Measurements from ENCODE around the gene NTM.

DNA sequence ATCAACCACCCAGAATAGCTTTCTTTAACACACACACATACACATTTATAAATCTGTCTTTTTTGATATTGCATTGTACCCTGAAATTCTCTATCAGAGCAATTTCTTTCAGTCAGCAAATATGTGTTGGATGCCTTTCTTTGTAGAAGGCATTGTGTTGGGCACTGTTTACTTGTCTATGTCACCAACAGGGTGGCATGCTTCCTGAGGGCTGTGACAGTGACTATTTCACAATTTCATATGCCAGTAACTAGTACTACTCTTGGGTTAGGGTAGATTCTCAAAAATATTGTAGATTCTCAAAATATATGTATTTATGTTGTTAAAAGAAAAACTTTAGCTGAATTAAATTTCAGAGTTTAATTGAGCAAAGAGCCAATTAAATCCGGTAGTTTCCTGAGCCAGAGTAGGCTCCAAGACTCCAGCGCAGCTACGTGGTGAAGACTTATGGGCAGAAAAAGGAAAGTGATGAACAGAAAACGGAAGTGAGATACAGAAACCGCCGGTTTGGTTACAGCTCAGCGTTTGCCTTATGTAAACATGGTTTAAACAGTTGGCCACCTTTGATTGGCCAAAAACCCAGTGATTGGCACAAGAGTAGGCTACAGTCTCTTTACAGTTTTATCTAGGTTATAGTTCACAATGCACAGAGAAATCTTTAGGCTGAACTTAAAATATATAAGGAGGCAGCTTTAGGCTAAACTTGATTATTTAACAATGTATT, 723.3 kb downstream of the NTM start:
- no peak for TF ChIP-seq POLR2AphosphoS5 (IDR thresholded peaks at IDR 0.05; ENCODE audit: low read depth, low read length)
- TF ChIP-seq EZH2 (IDR thresholded peaks at IDR 0.05) = no peak
- TF ChIP-seq, protein P1, sequence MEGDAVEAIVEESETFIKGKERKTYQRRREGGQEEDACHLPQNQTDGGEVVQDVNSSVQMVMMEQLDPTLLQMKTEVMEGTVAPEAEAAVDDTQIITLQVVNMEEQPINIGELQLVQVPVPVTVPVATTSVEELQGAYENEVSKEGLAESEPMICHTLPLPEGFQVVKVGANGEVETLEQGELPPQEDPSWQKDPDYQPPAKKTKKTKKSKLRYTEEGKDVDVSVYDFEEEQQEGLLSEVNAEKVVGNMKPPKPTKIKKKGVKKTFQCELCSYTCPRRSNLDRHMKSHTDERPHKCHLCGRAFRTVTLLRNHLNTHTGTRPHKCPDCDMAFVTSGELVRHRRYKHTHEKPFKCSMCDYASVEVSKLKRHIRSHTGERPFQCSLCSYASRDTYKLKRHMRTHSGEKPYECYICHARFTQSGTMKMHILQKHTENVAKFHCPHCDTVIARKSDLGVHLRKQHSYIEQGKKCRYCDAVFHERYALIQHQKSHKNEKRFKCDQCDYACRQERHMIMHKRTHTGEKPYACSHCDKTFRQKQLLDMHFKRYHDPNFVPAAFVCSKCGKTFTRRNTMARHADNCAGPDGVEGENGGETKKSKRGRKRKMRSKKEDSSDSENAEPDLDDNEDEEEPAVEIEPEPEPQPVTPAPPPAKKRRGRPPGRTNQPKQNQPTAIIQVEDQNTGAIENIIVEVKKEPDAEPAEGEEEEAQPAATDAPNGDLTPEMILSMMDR (IDR thresholded peaks at IDR 0.05 in 2 of 3, conservative IDR thresholded peaks at IDR 0.05 in 1 of 3; ENCODE audit: borderline replicate concordance in 1 of 3, insufficient read depth in 1 of 3, low read depth in 2 of 3, low read length in 2 of 3) = no peak
- TF ChIP-seq SIN3A (IDR thresholded peaks at IDR 0.05; ENCODE audit: low read depth) = no peak
- TF ChIP-seq TCF7L2 (IDR thresholded peaks at IDR 0.05; ENCODE audit: borderline replicate concordance, extremely low read depth, insufficient read depth, insufficient read length) = no peak
- no peak for TF ChIP-seq YY1 (IDR thresholded peaks at IDR 0.05; ENCODE audit: extremely low read depth, insufficient replicate concordance, low read depth, low read length)

Data from HCT116 (cell line).